Effector memory CD4-positive, alpha-beta T cell (primary cell): Measurements from ENCODE around the gene GSTT2B.
"Not testable (repeated sequence)": the region's sequence is repeated elsewhere in the genome, so short reads cannot be mapped to it uniquely, and the experiment has no call there.

ENCODE experiments used
- DNase-seq, 3 donors: peaks; one replicate each; pipeline ENCODE4 v3.0.0-alpha.2; 2020
- H3K27ac ChIP-seq: 2 replicates; pipeline ENCODE4 v1.7.0; 2013; ENCODE audit warnings: mild to moderate bottlenecking, low read length, moderate library complexity; ENCODE audit not compliant: insufficient read depth, poor library complexity, severe bottlenecking
- H3K27me3 ChIP-seq: replicated peaks from 2 replicates; pipeline ENCODE4 v1.7.0; 2013; ENCODE audit warnings: mild to moderate bottlenecking, low read length; ENCODE audit not compliant: insufficient read depth, control insufficient read depth, poor library complexity, severe bottlenecking
- H3K36me3 ChIP-seq: 2 replicates; pipeline ENCODE4 v1.7.0; 2013; ENCODE audit warnings: mild to moderate bottlenecking, low read length, moderate library complexity; ENCODE audit not compliant: control insufficient read depth, insufficient read depth
- H3K4me1 ChIP-seq: 2 replicates; pipeline ENCODE4 v1.7.0; 2013; ENCODE audit warnings: low read length, mild to moderate bottlenecking; ENCODE audit not compliant: control insufficient read depth, insufficient read depth, poor library complexity, severe bottlenecking
- H3K4me3 ChIP-seq: 2 replicates; pipeline ENCODE4 v1.7.0; 2013; ENCODE audit warnings: low read length, low read depth, mild to moderate bottlenecking; ENCODE audit not compliant: insufficient read depth, poor library complexity, severe bottlenecking
- H3K9me3 ChIP-seq: 2 replicates; pipeline ENCODE4 v1.7.0; 2013; ENCODE audit warnings: mild to moderate bottlenecking, low read length, moderate library complexity; ENCODE audit not compliant: control insufficient read depth
- total RNA-seq, 3 donors: gene quantifications; one replicate each; lab custom pipeline; 2026; lab: John Stamatoyannopoulos, UW

GSTT2B gene, protein sequence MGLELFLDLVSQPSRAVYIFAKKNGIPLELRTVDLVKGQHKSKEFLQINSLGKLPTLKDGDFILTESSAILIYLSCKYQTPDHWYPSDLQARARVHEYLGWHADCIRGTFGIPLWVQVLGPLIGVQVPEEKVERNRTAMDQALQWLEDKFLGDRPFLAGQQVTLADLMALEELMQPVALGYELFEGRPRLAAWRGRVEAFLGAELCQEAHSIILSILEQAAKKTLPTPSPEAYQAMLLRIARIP
- 0 reads per million in 3 donors for total RNA-seq

- H3K27ac ChIP-seq, H3K27me3 ChIP-seq, H3K9me3 ChIP-seq, H3K4me3 ChIP-seq, H3K36me3 ChIP-seq, H3K4me1 ChIP-seq, DNase-seq: not testable (repeated sequence)
Observed at GRCh38 chr22:23961084-23961771, at the start of gene GSTT2B. Gene GSTT2B, minus strand, starts transcription at chr22:23961195. Its CDS starts 64 bp downstream, at chr22:23961131.

DNA sequence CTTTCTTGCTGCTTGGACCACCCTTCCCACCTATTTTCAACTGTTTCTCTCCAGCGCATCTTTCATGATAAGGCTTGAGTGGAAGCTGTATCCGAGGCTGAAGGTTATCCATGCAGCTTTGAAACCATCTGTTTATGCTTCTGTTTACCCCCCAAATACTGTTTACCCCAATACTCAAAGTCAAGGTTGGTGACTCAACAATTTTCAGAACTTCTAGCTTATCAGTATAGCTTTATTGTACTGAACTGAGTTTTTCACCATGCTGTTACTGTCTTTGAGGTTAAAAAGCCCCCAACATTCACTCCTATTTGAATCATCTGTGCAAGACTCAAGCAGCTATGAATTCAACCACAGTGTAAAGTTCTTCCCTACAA is 49.0 kb upstream of the GSTT2B start:
- no peaks in the 10 kb centered on the region for H3K36me3 ChIP-seq
- no peak overlapping the region for H3K27ac ChIP-seq
- H3K4me1 ChIP-seq = no peaks in the 10 kb centered on the region
- DNase-seq = no peak
- no peaks in the 10 kb centered on the region for H3K9me3 ChIP-seq
- no peak overlapping the region for H3K4me3 ChIP-seq
- H3K27me3 ChIP-seq = no peaks in the 10 kb centered on the region

GRCh38 chr22:24009227-24010017 is 48.4 kb upstream of the GSTT2B start:
- Histone ChIP-seq H3K27ac (no peak overlapping the region), H3K36me3 (no peaks in the 10 kb centered on the region), H3K4me1 (no peaks in the 10 kb centered on the region), H3K9me3 (no peaks in the 10 kb centered on the region), H3K27me3 (no peaks in the 10 kb centered on the region), H3K4me3 (no peak overlapping the region)
- no peak for DNase-seq

DNA sequence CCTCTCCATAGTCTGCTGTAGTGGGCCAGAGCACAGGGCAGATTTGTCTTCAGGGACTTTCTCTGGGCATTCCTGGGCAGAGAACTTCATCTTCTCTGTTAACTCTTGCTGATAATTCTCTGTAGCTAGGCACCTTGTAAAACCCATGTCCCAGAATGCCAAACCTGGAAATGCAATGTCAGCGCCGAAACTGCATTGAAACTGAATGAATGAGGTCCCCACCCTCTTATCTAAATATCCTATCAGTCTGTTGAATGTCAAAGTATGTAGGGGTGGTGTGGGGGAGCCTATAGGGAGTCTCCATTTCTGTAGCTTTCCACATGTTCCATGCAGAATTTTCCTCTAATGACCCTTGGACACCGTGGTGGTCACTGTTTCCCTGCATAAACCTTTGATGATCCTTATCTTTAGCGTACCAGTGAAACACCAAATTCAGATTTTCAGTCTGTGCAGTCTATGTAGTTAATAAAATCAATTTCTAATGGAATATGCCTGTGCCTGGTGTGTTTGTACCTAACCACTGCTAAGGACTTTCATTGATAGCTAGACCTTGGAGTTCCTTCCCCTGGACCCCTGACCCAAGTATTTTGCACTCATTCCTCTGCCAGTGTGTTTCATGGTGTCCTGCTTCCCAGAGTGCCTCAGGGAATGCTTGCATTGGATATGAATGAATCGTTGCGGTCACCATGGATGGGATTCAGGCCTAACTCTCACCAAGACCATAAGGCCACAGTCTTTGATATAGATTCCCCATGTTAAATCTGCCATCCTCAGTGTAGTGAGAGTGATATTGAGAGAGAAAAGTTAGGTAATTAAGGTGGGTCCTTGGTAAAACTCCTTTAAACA is 47.6 kb upstream of the GSTT2B start:
- no peak for DNase-seq
- Histone ChIP-seq H3K36me3 (no peaks in the 10 kb centered on the region), H3K4me3 (no peak overlapping the region), H3K27ac (no peak overlapping the region), H3K9me3 (no peaks in the 10 kb centered on the region), H3K4me1 (no peaks in the 10 kb centered on the region), H3K27me3 (no peaks in the 10 kb centered on the region)

DNA sequence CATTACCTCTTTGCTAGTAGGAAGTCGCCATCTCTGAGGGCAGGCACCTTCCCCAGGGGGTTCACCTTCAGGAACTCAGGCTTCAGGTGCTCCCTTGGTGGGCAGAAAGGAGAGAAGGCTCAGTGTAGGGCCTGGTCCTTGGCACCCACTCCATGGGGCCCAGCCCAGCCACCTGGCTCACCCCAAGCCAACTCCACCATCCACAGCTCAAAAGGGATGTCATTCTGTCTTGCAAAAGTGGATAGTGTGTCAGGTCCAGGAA is 47.0 kb upstream of the GSTT2B start:
- H3K9me3 ChIP-seq = no peaks in the 10 kb centered on the region
- H3K4me1 ChIP-seq = no peaks in the 10 kb centered on the region
- no peaks in the 10 kb centered on the region for H3K27me3 ChIP-seq
- no peaks in the 10 kb centered on the region for H3K36me3 ChIP-seq
- DNase-seq = no peak
- H3K4me3 ChIP-seq = no peak overlapping the region
- H3K27ac ChIP-seq = no peak overlapping the region

GRCh38 chr22:24007253-24008021 is 46.4 kb upstream of the GSTT2B start:
- Histone ChIP-seq H3K9me3 (no peaks in the 10 kb centered on the region), H3K27ac (no peak overlapping the region), H3K27me3 (no peaks in the 10 kb centered on the region), H3K36me3 (no peaks in the 10 kb centered on the region), H3K4me3 (no peak overlapping the region), H3K4me1 (no peaks in the 10 kb centered on the region)
- DNase-seq = no peak

DNA sequence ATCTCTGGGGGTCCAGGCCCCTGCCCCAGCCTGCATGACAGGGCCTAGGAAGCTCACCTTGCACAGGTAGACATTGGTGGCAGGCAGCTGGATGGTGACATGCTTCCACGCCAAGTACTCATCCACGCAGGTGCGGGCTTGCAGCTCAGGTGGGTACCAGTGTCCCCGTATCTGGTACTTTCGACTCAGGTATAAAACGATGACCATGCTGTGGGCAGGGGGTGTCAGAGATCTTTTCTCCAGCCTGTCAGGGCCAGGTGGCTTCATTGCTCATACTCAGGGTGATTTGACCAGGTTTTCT is 45.9 kb upstream of the GSTT2B start:
- Histone ChIP-seq H3K27ac (no peak overlapping the region), H3K36me3 (no peaks in the 10 kb centered on the region), H3K9me3 (no peaks in the 10 kb centered on the region), H3K4me3 (no peak overlapping the region), H3K4me1 (no peaks in the 10 kb centered on the region), H3K27me3 (no peaks in the 10 kb centered on the region)
- DNase-seq = no peak

DNA sequence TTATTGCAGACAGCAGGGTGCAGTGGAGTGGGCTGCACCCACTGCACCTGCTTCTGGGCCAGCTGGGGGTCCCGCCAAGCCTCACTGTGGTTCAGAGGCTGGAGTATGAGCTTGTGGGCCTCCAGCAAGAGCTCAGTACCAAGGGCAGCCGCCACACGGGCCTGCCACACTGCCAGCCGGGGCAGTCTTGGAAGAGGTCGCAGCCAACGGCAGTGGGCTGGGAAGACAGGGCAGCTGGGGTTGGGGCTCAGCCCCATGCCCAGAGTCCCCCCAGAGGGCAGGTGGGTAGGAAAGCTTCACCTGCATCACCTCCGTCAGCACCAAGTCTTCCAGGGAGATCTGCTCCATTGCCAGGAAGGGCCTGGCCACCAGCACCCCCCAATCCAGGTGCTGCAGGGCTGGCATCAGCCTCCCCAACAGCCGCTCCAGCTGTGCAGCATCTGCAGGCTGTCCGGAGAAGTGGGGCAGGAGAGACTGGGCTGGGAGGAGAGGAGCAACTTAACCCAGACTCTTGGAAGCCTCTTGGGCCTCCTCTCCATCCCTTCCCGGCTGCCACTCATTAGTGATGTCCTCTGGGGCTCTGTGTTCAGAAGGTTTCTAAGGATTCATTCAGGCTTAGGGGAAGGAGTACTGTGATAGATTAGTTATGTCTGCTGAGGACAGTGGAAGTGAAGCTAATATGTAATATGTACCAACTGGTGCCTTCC is 45.4 kb upstream of the GSTT2B start:
- Histone ChIP-seq H3K27ac (no peak overlapping the region), H3K4me3 (no peak overlapping the region), H3K36me3 (no peaks in the 10 kb centered on the region), H3K27me3 (no peaks in the 10 kb centered on the region), H3K4me1 (no peaks in the 10 kb centered on the region), H3K9me3 (no peaks in the 10 kb centered on the region)
- DNase-seq = no peak

DNA sequence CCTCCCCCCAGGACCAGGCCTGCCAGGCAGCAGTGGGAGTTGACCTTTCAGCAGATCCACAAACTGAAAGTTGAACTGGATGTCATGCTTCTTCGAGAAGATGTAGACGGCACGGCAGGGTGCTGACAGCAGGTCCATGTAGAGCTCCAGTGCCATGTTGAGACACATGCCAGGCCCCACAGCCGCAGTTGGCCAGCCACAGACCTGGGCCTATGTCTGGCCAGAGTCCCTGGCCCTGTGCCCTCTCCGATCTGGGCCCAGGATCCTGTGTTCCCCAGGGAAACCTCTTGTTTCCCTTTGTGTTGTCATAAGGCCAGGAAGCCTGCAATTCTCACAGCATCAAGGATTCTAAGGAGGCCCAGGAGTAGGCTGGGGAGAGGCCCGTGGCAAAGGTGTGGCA is 44.2 kb upstream of the GSTT2B start, which contains the start of gene GSTT4:
Gene GSTT4 (minus strand): TSS at position 253 of the 400 bp plus-strand sequence. CDS start 97 bp downstream, at position 156.
- H3K27ac ChIP-seq = no peak within 1 kb of the TSS
- H3K36me3 ChIP-seq = no peaks in the 10 kb centered on the region
- H3K9me3 ChIP-seq = no peaks in the 10 kb centered on the region
- DNase-seq = no peak
- no peaks in the 10 kb centered on the region for H3K27me3 ChIP-seq
- no peaks in the 10 kb centered on the region for H3K4me1 ChIP-seq
- H3K4me3 ChIP-seq = no peak within 1 kb of the TSS
